ACC112 (cell line): ENCODE data around the gene UBXN11.

Experiments used
- H2AFZ ChIP-seq: fragments of 200-600 bp; sonication (generic); one replicate; pipeline ENCODE4 v1.6.0; 2017; ENCODE audit warnings: antibody characterized with exemption, low read length; ENCODE audit not compliant: unreplicated experiment
- H3K27ac ChIP-seq: fragments of 200-600 bp; sonication (generic); 2 replicates; pipeline ENCODE4 v1.5.1; 2014; ENCODE audit warnings: low read depth, mild to moderate bottlenecking, antibody characterized with exemption, low read length, moderate library complexity
- H3K27me3 ChIP-seq: fragments of 200-600 bp; sonication (generic); 2 replicates; pipeline ENCODE4 v1.6.1; 2014; ENCODE audit warnings: mild to moderate bottlenecking, antibody characterized with exemption, low read length, moderate library complexity, mixed read lengths; ENCODE audit not compliant: insufficient read depth
- H3K36me3 ChIP-seq: fragments of 200-600 bp; sonication (generic); 2 replicates; pipeline ENCODE4 v1.6.1; 2016; ENCODE audit warnings: mild to moderate bottlenecking, antibody characterized with exemption, low read length, moderate library complexity, mixed read lengths; ENCODE audit not compliant: insufficient read depth
- H3K4me1 ChIP-seq: fragments of 200-600 bp; sonication (generic); one replicate; pipeline ENCODE4 v1.6.1; 2016; ENCODE audit warnings: low read length, mixed read lengths; ENCODE audit not compliant: insufficient read depth, unreplicated experiment, control insufficient read depth
- H3K4me3 ChIP-seq: fragments of 200-600 bp; sonication (generic); 2 replicates; pipeline ENCODE4 v1.5.1; 2014; ENCODE audit warnings: mild to moderate bottlenecking, low read depth, low read length
- H3K79me2 ChIP-seq: fragments of 200-600 bp; sonication (generic); one replicate; pipeline ENCODE4 v1.6.0; 2016; ENCODE audit warnings: low read length; ENCODE audit not compliant: control insufficient read depth, unreplicated experiment, insufficient read depth

The UBXN11 gene

GRCh38 chr1:26257222-26257621 lies 49.2 kb downstream of the UBXN11 start:
- peaks cover 3% of the 10 kb centered on the region for H3K79me2 ChIP-seq
- no peak overlapping the region for H3K4me3 ChIP-seq
- no peak overlapping the region for H2AFZ ChIP-seq
- H3K27ac ChIP-seq, result no peak overlapping the region
- H3K4me1 ChIP-seq, result no peaks in the 10 kb centered on the region
- 0 out of 2 replicates have a peak, but pooled peaks cover 3% of the 10 kb centered on the region for H3K36me3 ChIP-seq
- no peaks in the 10 kb centered on the region for H3K27me3 ChIP-seq

- H3K4me1 ChIP-seq, result no peaks in the 10 kb centered on the region
- no peaks in the 10 kb centered on the region for H3K27me3 ChIP-seq
- H3K4me3 ChIP-seq, result no peak overlapping the region
- H2AFZ ChIP-seq, result no peak overlapping the region
- peaks cover 1% of the 10 kb centered on the region; the same call in 1 of the 2 replicates for H3K36me3 ChIP-seq
- H3K27ac ChIP-seq, result no peak overlapping the region
- peaks cover 3% of the 10 kb centered on the region for H3K79me2 ChIP-seq
Observed at GRCh38 chr1:26254404-26254803, 52.0 kb downstream of the UBXN11 start.

- Histone ChIP-seq H3K27ac (no peak overlapping the region), H3K79me2 (peaks cover 3% of the 10 kb centered on the region), H3K27me3 (no peaks in the 10 kb centered on the region), H3K4me3 (no peak overlapping the region), H2AFZ (no peak overlapping the region), H3K4me1 (no peaks in the 10 kb centered on the region), H3K36me3 (peaks cover 6% of the 10 kb centered on the region)
Observed at GRCh38 chr1:26252718-26253117, 53.7 kb downstream of the UBXN11 start.

- Histone ChIP-seq H2AFZ (no peak overlapping the region), H3K27me3 (no peaks in the 10 kb centered on the region), H3K27ac (peak overlapping the region; percentile 28), H3K79me2 (peaks cover 57% of the 10 kb centered on the region), H3K36me3 (no peaks in the 10 kb centered on the region; the same call in 1 of the 2 replicates), H3K4me3 (0 out of 2 replicates have a peak overlapping the region, but pooled peaks have one; percentile 9), H3K4me1 (peaks cover 35% of the 10 kb centered on the region)
Observed at GRCh38 chr1:26239936-26240335, 66.5 kb downstream of the UBXN11 start.

GRCh38 chr1:26237230-26237966 lies 69.0 kb downstream of the UBXN11 start:
- H2AFZ ChIP-seq, result peak overlapping the region; percentile 36
- peaks cover 61% of the 10 kb centered on the region for H3K79me2 ChIP-seq
- no peaks in the 10 kb centered on the region for H3K27me3 ChIP-seq
- H3K4me1 ChIP-seq, result peaks cover 35% of the 10 kb centered on the region
- peak overlapping the region; percentile 71 for H3K27ac ChIP-seq
- H3K4me3 ChIP-seq, result peak overlapping the region; percentile 31
- no peaks in the 10 kb centered on the region for H3K36me3 ChIP-seq

- Histone ChIP-seq H3K4me3 (peak overlapping the region; percentile 98), H3K4me1 (peaks cover 29% of the 10 kb centered on the region), H2AFZ (peak overlapping the region; percentile 80), H3K27ac (peak overlapping the region; percentile 30), H3K79me2 (peaks cover 51% of the 10 kb centered on the region), H3K27me3 (no peaks in the 10 kb centered on the region), H3K36me3 (no peaks in the 10 kb centered on the region)
Observed at GRCh38 chr1:26234644-26235370, 71.6 kb downstream of the UBXN11 start.

- H3K4me3 ChIP-seq, result peak within 1 kb of the TSS; percentile 98
- H3K36me3 ChIP-seq, result no peaks in the 10 kb centered on the region
- H3K4me1 ChIP-seq, result peaks cover 24% of the 10 kb centered on the region
- no peaks in the 10 kb centered on the region for H3K27me3 ChIP-seq
- peaks cover 46% of the 10 kb centered on the region for H3K79me2 ChIP-seq
- H2AFZ ChIP-seq, result peak within 1 kb of the TSS; percentile 80
- peak within 1 kb of the TSS; percentile 30 for H3K27ac ChIP-seq
Observed at GRCh38 chr1:26233903-26234643, 72.4 kb downstream of the UBXN11 start, which contains the start of gene CEP85. TSS of gene CEP85 (plus strand) at chr1:26234200. CDS start at chr1:26239784, 5,584 bp downstream.
